Measurements from ENCODE around the gene AQP4. TPM values are rescaled to one million over a fixed set of nuclear protein-coding genes. Genes with fewer than 3 reads are reported as not detected.
A peak's percentile ranks its signal among the peaks of the same experiment; 100 is the strongest.

AQP4 gene
- total and polyA plus RNA-seq, 2 of the 13 experiments (the other 11 are each of a cell fraction or from before 2014, with no cell fraction given): 0.20 to 0.62 TPM

DNA sequence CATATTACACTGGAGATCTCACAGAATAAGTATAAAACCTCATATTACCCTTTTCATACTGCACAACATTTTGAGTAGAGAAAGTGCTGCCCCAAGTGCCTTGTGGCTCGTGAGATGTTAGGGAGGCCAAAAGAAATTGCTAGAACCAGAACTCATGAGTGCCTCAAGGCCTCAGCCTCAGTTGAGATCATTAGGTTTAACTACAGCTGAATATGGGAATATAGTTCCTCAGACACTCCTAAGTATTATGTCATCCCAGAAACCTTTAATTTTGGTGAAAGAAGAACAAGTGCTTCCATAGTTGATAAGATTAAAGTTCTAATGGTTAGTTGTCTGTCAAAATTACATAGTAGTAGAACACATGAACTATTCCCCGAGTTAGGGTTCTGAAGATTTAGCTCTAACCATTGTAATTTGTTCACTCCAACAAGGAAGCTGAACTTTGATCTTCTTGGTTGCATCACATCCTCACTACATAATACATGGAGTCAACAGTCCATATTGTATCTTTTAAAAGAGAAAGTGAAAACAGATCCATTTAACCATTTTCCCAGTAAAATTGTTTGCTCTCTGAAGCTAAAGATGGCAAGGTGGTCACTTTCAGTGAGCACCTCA lies 9.6 kb upstream of the AQP4 start (continued):
- TF ChIP-seq THAP7 (CRISPR knock-in tag; IDR thresholded peaks at IDR 0.05) (no peak), GATAD1 (CRISPR knock-in tag; IDR thresholded peaks at IDR 0.05) (no peak), ZNF850 (CRISPR knock-in tag; conservative IDR thresholded peaks at IDR 0.05) (no peak), POGZ (CRISPR knock-in tag; IDR thresholded peaks at IDR 0.05) (peak; percentile 54), ZNF672 (CRISPR knock-in tag; IDR thresholded peaks at IDR 0.05) (no peak), PAF1 (CRISPR knock-in tag; IDR thresholded peaks at IDR 0.05) (no peak), ZNF143 (CRISPR knock-in tag; IDR thresholded peaks at IDR 0.05) (no peak), ZIK1 (CRISPR knock-in tag; IDR thresholded peaks at IDR 0.05; ENCODE audit: borderline replicate concordance, low read depth) (no peak), YEATS4 (CRISPR knock-in tag; IDR thresholded peaks at IDR 0.05; ENCODE audit: borderline replicate concordance) (no peak), CAMTA2 (CRISPR knock-in tag; IDR thresholded peaks at IDR 0.05; ENCODE audit: borderline replicate concordance) (no peak), NFE2L1 (CRISPR knock-in tag; IDR thresholded peaks at IDR 0.05; ENCODE audit: borderline replicate concordance) (no peak), MAFF (IDR thresholded peaks at IDR 0.05; ENCODE audit: low read depth, low read length) (no peak), STAG1 (CRISPR knock-in tag; IDR thresholded peaks at IDR 0.05) (no peak), ZNF766 (CRISPR knock-in tag; IDR thresholded peaks at IDR 0.05; ENCODE audit: borderline replicate concordance) (no peak), ZGPAT (CRISPR knock-in tag; IDR thresholded peaks at IDR 0.05) (peak; percentile 57)
- TF ChIP-seq, protein P1, sequence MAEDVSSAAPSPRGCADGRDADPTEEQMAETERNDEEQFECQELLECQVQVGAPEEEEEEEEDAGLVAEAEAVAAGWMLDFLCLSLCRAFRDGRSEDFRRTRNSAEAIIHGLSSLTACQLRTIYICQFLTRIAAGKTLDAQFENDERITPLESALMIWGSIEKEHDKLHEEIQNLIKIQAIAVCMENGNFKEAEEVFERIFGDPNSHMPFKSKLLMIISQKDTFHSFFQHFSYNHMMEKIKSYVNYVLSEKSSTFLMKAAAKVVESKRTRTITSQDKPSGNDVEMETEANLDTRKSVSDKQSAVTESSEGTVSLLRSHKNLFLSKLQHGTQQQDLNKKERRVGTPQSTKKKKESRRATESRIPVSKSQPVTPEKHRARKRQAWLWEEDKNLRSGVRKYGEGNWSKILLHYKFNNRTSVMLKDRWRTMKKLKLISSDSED (CRISPR knock-in tag; IDR thresholded peaks at IDR 0.05): no peak
- TF ChIP-seq, protein P2, sequence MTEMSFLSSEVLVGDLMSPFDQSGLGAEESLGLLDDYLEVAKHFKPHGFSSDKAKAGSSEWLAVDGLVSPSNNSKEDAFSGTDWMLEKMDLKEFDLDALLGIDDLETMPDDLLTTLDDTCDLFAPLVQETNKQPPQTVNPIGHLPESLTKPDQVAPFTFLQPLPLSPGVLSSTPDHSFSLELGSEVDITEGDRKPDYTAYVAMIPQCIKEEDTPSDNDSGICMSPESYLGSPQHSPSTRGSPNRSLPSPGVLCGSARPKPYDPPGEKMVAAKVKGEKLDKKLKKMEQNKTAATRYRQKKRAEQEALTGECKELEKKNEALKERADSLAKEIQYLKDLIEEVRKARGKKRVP (CRISPR knock-in tag; IDR thresholded peaks at IDR 0.05): peak in 1 of 2 experiments; percentile 85; a peak in 2 of 4 replicates
- TF ChIP-seq, protein P3, sequence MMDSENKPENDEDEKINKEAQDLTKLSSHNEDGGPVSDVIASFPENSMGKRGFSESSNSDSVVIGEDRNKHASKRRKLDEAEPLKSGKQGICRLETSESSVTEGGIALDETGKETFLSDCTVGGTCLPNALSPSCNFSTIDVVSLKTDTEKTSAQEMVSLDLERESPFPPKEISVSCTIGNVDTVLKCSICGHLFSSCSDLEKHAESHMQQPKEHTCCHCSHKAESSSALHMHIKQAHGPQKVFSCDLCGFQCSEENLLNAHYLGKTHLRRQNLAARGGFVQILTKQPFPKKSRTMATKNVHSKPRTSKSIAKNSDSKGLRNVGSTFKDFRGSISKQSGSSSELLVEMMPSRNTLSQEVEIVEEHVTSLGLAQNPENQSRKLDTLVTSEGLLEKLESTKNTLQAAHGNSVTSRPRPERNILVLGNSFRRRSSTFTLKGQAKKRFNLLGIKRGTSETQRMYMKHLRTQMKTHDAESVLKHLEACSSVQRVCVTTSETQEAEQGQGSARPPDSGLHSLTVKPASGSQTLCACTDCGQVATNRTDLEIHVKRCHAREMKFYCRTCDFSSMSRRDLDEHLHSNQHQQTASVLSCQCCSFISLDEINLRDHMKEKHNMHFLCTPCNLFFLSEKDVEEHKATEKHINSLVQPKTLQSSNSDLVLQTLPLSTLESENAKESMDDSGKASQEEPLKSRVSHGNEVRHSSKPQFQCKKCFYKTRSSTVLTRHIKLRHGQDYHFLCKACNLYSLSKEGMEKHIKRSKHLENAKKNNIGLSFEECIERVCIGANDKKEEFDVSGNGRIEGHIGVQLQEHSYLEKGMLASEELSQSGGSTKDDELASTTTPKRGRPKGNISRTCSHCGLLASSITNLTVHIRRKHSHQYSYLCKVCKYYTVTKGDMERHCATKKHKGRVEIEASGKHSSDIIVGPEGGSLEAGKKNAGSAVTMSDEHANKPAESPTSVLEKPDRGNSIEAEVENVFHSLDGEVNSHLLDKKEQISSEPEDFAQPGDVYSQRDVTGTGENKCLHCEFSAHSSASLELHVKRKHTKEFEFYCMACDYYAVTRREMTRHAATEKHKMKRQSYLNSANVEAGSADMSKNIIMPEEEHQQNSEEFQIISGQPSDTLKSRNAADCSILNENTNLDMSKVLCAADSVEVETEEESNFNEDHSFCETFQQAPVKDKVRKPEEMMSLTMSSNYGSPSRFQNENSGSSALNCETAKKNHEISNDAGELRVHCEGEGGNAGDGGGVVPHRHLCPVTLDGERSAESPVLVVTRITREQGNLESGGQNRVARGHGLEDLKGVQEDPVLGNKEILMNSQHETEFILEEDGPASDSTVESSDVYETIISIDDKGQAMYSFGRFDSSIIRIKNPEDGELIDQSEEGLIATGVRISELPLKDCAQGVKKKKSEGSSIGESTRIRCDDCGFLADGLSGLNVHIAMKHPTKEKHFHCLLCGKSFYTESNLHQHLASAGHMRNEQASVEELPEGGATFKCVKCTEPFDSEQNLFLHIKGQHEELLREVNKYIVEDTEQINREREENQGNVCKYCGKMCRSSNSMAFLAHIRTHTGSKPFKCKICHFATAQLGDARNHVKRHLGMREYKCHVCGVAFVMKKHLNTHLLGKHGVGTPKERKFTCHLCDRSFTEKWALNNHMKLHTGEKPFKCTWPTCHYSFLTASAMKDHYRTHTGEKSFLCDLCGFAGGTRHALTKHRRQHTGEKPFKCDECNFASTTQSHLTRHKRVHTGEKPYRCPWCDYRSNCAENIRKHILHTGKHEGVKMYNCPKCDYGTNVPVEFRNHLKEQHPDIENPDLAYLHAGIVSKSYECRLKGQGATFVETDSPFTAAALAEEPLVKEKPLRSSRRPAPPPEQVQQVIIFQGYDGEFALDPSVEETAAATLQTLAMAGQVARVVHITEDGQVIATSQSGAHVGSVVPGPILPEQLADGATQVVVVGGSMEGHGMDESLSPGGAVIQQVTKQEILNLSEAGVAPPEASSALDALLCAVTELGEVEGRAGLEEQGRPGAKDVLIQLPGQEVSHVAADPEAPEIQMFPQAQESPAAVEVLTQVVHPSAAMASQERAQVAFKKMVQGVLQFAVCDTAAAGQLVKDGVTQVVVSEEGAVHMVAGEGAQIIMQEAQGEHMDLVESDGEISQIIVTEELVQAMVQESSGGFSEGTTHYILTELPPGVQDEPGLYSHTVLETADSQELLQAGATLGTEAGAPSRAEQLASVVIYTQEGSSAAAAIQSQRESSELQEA (CRISPR knock-in tag; IDR thresholded peaks at IDR 0.05; ENCODE audit: not compliant biosample characterization): no peak

All from HepG2 (cell line).